ENCODE data around the gene NPIPB9. TPM values are rescaled to one million over a fixed set of nuclear protein-coding genes. Genes with fewer than 3 reads are reported as not detected.

NPIPB9 gene
- 6.1 and 6.7 TPM in 2 replicates for total RNA-seq

GRCh38 chr16:28751487-28751886, at the start of gene NPIPB9:
TSS of gene NPIPB9 (plus strand) at chr16:28751787.

DNA sequence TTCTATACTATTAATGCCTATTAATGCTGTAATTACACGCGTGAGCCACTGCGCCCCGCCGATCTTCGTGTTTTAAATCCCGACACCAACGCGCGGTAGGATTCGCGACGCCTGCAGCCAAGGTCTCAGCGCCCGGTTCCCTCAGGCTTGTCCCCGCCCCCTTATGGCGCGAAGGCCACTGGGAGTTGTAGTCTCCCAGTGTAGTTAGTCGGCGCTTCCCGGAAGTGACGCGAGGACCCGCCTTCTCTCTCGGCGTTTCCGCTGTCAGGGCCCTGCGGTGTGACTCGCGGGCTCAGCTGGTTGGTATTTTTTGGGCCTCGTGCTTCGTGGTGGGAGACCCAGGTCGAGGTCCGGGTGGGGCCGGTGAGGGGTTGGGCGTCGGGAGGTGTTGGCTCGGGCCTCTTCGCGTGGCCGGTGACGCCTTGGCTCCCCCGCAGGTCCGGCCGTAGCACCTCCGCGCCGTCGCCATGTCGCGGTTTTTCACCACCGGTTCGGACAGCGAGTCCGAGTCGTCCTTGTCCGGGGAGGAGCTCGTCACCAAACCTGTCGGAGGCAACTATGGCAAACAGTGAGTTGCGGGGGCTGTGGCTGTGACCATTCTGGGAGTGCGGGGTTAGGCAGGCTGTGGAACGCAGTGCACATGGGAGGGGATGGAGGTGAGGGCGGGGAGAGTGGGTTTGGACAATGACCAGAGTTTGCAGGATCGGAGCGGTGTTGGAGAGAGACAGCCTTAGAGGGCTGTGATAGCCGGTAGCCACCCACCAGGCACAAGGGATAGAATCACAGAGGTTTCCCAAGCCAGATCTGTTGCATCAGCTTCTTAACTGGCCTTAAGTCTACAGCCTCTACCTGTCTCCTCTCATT, 40.1 kb upstream of the NPIPB9 start, which contains the start of gene EIF3C:
TSS of gene EIF3C (plus strand) at position 245 of the 864 bp plus-strand sequence. CDS start at position 468, 223 bp downstream.

Small RNAs within 50 kb of the gene (small RNA-seq; reads per million reads assigned to genes)
- not detected for gene MIR6862-2

Other genes with a start within 250 kb of the NPIPB9 start
- not detected in 2 replicates for gene IL27, start 245.0 kb upstream of the NPIPB9 start, total RNA-seq
- gene NUPR1, start 212.8 kb upstream of the NPIPB9 start, total RNA-seq = 22.7 and 32.4 TPM in 2 replicates
- gene SGF29, start 197.9 kb upstream of the NPIPB9 start, total RNA-seq = 7.8 and 10.8 TPM in 2 replicates
- gene SULT1A2, start 154.7 kb upstream of the NPIPB9 start, total RNA-seq = 0.13 and 0.65 TPM in 2 replicates
- 9.3 and 9.8 TPM in 2 replicates for gene SULT1A1, start 141.7 kb upstream of the NPIPB9 start, total RNA-seq
- under 0.01 TPM in 1 of 2 replicates, not detected in the other for gene NPIPB8, start 113.7 kb upstream of the NPIPB9 start, total RNA-seq
- 99.7 and 138 TPM in 2 replicates for gene EIF3C, start 40.3 kb upstream of the NPIPB9 start, total RNA-seq
- 40.0 and 47.6 TPM in 2 replicates for gene ATXN2L, start 71.2 kb downstream of the NPIPB9 start, total RNA-seq
- 62.0 and 81.5 TPM in 2 replicates for gene TUFM, start 94.6 kb downstream of the NPIPB9 start, total RNA-seq
- 12.4 and 12.8 TPM in 2 replicates for gene SH2B1, start 112.1 kb downstream of the NPIPB9 start, total RNA-seq
- under 0.01 and 0.22 TPM in 2 replicates for gene ATP2A1, start 126.7 kb downstream of the NPIPB9 start, total RNA-seq
- gene RABEP2, start 173.5 kb downstream of the NPIPB9 start, total RNA-seq = 20.8 and 23.2 TPM in 2 replicates
- not detected in 2 replicates for gene CD19, start 180.2 kb downstream of the NPIPB9 start, total RNA-seq
- gene NFATC2IP, start 199.2 kb downstream of the NPIPB9 start, total RNA-seq = 16.5 and 18.6 TPM in 2 replicates
- gene SPNS1, start 223.0 kb downstream of the NPIPB9 start, total RNA-seq = 23.9 and 30.2 TPM in 2 replicates
- gene LAT, start 233.3 kb downstream of the NPIPB9 start, total RNA-seq = 0.54 and 0.78 TPM in 2 replicates